GM21825 (cell line): ENCODE data around the gene CLECL1.
"Not testable (repeated sequence)": the region's sequence is repeated elsewhere in the genome, so short reads cannot be mapped to it uniquely, and the experiment has no call there.

Experiments
- ATAC-seq: cut with Tn5 transposase; IDR thresholded peaks from one replicate; pipeline ENCODE4 v1.9.1; 2021; ENCODE audit warnings: mild to moderate bottlenecking, moderate library complexity; ENCODE audit not compliant: unreplicated experiment

The CLECL1 gene

GRCh38 chr12:9752145-9752933 lies 19.4 kb upstream of the CLECL1 start:
- ATAC-seq, result no peak

- ATAC-seq, result no peak
Measured at GRCh38 chr12:9751204-9752144, 18.6 kb upstream of the CLECL1 start.

DNA sequence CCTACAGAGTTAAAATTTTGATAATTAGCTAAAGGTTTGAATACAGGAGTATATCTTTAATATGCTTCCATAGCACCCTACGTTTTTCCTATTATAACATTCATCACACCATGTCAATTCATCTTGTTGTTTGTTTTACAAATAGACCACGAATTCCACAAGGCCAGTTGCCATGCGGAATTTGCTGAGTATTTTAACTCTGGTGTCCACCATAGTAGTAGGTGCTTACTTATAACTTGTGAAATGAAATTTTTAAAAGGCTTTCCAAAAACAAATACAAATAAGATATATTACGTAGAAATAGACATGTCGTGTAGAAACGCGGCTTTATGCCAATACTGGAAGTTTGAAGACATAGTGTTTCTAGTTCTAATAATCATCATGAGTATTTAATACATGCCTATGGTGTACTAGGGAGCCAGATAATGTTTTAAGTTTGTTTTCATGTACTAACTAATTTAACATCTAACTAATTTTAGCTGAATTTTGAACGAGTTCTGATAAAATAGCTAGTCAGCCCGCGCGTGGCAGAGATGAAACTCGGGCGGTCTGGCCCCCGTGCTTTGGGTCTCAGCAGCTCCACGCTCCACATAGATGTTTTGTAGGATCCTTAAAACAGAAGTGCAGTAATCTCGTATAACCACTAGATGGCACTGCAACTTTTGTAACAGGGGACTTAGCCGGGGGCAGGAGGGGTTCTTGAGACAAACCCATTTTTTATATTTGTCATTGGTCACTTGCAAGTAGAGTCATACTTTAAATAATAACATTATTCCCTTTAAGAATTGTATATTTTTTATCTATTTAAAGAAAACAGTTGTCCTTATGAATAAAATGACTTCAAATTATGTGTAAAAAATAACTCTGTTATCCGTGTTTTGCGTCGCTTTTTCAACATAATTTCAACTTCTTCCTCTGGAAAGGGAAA lies 17.6 kb upstream of the CLECL1 start:
- ATAC-seq, result no peak

DNA sequence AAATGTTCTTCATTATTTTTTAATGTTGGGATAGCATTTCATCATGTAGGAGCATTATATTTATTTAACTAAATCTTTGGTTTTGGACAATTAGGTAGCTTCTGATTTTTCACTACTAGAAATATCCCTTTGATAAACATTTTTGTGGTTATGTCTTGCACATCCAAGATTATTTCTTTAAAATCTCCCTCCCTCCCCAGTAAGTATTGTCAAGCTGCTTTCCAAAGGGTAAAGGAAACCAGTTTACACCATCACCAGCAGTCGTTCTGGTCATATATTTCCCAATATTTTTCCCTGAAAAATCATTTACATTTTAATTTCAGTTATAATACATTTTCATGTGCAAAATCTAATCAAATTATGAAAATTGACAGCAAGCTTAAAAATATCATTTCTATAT lies 16.7 kb upstream of the CLECL1 start:
- no peak for ATAC-seq

GRCh38 chr12:9745199-9745598 lies 12.3 kb upstream of the CLECL1 start:
- ATAC-seq, result no peak

DNA sequence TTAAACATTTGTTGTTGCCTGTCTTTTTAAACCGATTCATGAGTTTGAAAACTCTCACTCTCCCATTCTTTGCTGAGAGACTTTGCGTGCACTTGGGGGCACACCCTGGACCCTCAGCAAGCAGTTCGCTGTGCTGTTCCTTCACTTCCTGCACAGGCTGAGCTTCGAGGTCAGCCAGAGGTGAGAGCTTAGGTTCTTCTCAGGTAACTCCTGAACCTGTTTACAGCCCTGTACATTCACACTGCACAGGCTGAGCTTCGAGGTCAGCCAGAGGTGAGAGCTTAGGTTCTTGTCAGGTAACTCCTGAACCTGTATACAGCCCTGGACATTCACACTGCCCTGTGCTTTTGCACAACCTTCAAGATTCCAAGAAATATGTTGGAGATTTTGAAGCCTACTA lies 9.8 kb upstream of the CLECL1 start:
- ATAC-seq, result peak; percentile 39

DNA sequence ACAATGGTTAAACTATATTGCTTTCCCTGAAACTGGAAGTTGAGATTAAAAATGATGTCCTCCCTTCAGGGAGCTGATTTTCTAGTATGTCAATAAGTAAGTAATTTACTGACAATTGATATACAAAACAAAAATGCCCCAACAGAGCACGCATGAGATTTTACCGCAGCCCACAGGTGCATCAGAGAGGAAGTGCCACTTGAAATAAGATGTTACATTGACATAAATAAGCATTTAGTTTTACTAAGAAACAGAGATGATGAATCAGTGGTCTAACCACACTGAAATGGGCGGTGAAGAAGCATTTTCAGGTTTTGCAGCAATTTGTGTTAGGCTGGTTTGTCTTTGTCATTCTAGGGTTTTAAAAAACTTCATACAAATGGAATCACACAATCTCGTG lies 8.8 kb upstream of the CLECL1 start:
- peak; percentile 62 for ATAC-seq

DNA sequence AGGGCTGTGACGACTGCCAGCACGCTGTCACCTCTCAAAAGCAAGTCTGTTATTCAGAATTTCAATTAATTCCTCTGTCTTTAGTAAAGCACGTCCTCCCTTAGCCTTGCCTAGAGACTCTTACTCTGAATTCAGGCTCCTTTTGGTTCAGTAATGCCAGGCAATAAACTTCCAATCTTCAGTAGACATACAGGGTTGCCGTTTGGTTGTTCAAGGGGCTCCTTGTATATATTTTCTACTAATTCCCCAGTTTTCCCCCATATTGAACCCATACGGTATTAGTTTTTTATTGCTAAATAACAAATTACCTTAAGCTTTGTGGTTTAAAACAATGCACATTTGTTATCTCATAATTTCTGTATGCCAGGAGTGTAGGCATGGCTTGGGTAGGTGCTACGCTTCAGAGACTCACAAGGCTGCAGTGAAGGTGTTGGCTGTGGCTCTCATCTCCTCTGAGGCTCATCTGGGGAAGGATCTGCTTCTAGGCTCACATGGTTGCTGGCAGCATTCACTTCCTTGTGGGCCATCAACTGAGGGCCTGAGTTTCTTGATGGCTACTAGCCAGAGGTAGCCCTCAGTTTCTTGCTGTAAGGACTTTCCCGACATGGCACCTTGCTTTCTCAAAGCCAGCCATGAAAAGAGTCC lies 7.3 kb upstream of the CLECL1 start:
- ATAC-seq, result no peak

DNA sequence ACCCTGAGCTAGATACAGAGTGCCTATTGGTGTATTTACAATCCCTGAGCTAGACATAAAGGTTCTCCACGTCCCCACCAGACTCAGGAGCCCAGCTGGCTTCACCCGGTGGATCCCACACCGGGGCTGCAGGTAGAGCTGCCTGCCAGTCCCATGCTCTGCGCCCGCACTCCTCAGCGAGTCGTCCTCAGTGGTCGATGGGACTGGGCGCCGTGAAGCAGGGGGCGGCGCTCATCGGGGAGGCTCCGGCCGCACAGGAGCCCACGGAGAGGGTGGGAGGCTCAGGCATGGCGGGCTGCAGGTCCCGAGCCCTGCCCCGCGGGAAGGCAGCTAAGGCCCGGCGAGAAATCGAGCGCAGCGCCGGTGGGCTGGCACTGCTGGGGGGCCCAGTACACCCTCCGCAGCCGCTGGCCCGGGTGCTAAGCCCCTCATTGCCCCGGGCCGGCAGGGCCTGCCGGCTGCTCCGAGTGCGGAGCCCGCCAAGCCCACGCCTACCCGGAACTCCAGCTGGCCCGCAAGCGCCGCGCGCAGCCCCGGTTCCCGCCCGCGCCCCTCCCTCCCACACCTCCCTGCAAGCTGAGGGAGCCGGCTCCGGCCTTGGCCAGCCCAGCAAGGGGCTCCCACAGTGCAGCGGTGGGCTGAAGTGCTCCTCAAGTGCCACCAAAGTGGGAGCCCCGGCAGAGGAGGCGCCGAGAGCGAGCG lies 6.7 kb upstream of the CLECL1 start:
- ATAC-seq, result not testable (repeated sequence)

DNA sequence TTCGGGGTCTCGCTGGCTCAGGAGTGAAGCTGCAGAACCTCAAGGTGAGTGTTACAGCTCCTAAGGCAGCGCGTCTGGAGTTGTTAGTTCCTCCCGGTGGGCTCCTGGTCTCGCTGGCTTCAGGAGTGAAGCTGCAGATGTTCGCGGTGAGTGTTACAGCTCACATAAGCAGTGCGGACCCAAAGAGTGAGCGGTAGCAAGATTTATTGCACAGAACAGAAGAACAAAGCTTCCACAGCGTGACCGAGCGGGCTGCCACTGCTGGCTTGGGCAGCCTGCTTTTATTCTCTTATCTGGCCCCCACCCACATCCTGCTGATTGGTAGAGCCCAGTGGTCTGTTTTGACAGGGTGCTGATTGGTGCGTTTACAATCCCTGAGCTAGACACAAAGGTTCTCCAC lies 6.0 kb upstream of the CLECL1 start:
- not testable (repeated sequence) for ATAC-seq

DNA sequence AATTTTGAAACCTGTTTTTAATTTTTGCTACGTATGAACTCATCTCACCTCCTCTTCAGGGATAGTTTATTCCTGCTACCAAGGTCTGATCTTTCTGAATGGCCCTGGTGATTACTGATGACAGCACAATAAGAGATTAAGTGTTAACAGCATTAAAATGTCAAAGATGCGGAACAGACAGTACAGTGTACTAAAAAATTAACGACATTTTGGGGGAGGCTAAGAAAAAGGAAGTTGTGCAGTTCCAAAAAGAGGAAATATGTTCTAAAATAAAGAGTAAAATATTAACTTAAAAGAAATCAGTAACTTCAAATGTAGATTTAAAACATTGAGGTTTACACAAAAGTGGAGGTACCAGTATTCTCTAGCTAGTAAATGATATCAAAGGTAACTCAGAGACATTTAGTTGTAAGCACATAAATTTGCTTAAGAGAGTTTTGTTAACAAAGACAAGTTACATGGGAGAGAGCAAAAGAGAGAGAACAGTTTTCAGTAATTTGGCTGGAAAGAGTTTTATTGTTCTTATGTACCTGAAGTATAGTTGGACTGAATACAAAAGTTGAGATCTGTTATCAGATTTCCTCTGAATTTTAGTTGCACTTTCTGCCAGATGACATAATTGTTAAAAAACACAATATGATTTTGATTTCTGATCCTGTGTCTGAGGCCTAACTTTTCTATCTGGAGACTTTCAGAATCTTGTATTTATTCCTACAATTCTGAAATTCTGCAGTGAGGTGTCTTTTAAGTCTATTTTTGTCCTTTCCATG lies 4.2 kb upstream of the CLECL1 start:
- ATAC-seq, result no peak

DNA sequence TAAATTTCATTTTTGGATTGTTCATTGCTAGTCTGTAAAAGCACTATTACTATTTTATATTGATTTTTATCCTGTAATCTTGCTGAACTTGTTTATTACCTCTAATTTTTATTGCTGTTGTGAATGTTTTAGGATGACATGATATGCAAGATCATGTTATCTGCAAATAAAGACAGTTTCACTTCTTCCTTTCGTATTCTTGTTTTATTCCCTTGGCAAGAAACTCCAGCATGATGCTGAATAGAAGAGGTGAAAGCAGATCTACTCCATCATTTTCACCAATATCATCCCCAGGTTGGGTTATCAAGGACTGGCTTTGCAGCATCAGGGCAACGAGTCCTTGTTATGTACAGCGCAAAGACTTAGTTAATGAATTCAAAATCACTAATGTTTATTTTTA lies 2.7 kb upstream of the CLECL1 start:
- ATAC-seq, result no peak

DNA sequence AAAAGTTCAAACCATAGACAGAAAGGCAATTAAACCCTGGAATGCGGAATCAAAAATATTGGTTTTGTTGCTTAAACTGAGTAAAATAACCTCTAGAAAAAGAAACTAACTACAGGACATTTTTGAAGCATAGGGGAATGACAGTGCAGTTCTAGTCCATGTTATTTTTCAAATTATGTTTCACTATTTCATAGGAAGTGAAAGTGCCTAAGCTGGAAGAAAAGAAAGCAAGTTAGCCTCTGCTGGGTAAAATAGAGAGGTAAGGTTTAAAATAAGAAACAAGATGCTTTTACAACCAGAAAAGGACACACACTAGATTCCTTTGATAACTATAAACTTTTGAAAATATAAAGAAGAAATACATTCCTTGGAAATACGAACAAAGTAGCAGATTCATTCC lies 1.1 kb downstream of the CLECL1 start:
- peak; percentile 36 for ATAC-seq

- no peak for ATAC-seq
Measured at GRCh38 chr12:9731393-9731792, 1.5 kb downstream of the CLECL1 start.

- ATAC-seq, result no peak
Measured at GRCh38 chr12:9730591-9730990, 2.3 kb downstream of the CLECL1 start.

DNA sequence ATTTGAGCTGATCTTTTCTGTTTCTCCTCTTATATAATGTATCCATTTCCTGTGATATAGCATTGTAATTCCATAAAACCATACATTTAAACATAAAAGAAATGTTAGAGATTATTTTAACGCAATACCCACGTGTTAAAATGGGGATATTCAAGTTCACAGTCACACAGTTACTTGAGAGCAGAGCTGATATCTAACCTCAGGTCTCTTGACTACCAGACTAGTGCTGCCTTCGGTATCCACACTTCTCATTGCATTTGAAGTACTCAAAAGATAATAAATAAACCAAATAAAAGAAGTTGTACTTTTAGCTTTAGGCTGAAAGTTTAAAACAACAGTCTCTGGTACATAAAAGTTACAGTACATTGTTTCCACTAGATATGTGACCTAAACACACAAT lies 2.9 kb downstream of the CLECL1 start:
- no peak for ATAC-seq

DNA sequence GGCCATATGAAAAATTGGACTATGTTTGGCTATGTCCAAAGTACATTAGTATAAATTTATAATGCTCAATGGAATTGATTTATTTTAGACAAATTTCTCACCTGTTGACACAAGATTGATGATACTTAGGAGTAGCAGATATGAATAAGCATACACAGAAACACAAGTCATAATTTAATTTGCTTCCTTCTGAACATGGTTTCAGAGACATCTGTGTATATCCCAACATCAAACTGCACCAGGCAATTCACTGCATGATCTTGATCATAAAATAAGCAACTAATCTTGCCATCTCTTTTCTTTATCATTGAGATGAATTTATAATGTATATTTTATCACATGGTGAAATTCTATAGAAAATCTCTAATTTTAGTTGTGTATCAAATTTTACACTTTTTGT lies 3.8 kb downstream of the CLECL1 start:
- no peak for ATAC-seq

DNA sequence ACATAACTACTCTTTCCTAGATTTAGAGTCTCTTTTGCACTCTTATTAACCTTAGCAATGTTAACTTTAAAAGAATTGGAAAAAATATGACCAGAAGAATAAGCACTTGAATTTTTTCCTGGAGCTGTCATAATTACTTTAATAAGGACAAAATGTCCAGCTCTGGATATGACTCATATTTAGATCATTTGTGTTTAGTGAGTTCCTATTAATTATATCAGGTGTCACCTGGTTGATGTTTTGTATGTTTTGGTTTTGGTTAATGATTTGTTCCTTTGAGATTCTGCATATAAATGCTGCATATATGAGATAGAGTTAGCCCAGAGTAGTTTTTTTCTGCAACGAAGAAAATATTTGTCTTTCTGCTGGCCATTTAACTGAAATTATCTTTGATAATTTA lies 5.1 kb downstream of the CLECL1 start:
- ATAC-seq, result no peak

DNA sequence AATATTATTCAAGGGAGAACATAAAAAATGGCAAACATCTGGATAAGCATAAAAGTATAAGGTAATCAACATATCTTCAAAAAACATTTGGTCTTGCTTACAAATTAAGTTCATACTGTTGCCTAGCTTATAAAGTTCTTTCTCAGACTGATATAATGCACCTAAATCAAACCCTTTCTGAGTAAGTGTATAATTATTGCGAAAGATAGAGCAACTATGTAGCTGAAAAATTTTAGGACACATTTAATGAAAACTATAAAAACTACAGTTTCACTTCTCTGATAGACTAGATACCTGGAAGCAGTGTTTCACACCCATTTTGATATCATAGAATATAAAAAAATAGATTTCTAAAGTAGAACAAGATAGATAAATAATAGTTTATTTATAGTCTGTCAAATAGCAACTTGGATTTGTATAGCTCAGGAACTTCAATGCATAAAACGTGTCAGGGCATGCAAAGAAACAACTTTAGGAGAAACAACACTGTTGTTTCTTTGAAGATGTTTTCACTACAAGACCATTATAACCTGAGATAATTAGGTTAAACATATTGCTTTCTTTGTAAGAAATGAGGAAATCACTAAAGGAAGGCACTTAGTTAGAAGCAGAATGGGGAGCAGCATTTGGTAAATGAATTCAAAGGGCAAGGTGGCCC lies 7.6 kb downstream of the CLECL1 start:
- no peak for ATAC-seq
